Omental fat pad (tissue), 4 donors: ENCODE results near the gene RNGTT. TPM values are rescaled to one million over a fixed set of nuclear protein-coding genes. Genes with fewer than 3 reads are reported as not detected.

Source experiments
- ATAC-seq: fragments of 150-250 bp; one replicate; pipeline ENCODE4 v1.9.1; 2016; ENCODE audit warnings: mild to moderate bottlenecking, moderate library complexity; ENCODE audit not compliant: low FRiP score
- DNase-seq: peaks from one replicate; pipeline ENCODE4 v3.0.0-alpha.2; 2019; ENCODE audit warnings: low spot score
- total RNA-seq, 4 donors: library from RNA; depleted of rRNA; stranded (reverse); fragments of >200 nt; gene quantifications; one replicate each; pipeline ENCODE4 v1.1.0, GENCODE V29; 2016
- TF ChIP-seq, protein P1 (sequence below), 3 donors: fragments of 450-650 bp; IDR thresholded peaks; one replicate each; pipeline ENCODE4 v1.5.1; 2016 to 2017; ENCODE audit warnings: antibody characterized with exemption in 3 of 3, mild to moderate bottlenecking in 3 of 3, moderate library complexity in 2 of 3

RNGTT gene
- total RNA-seq, 4 donors from 2014 or later, result 12.6 to 21.7 (median 17.7) TPM

DNA sequence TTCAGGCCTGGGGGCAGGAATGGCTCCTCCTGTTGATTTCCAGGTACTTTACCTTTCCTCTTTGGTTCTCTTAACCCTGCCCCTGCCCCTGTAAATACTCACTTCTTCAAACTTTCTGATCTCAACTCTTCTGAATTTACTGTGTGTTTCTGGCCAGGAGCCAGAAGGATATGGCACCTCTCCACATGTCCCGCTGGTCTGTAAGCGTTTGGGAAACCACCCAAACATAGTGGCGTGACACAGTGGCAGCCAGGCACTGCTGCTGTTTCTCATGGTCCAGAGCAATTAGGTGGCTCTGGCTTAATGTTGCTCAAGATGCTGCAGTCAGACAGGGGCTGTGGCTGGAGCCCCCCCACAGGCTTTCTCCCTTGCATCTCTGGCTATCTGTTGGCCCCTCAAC is 374.5 kb downstream of the RNGTT start:
- no peak for DNase-seq
- ATAC-seq, result no peak
- TF ChIP-seq, protein P1, sequence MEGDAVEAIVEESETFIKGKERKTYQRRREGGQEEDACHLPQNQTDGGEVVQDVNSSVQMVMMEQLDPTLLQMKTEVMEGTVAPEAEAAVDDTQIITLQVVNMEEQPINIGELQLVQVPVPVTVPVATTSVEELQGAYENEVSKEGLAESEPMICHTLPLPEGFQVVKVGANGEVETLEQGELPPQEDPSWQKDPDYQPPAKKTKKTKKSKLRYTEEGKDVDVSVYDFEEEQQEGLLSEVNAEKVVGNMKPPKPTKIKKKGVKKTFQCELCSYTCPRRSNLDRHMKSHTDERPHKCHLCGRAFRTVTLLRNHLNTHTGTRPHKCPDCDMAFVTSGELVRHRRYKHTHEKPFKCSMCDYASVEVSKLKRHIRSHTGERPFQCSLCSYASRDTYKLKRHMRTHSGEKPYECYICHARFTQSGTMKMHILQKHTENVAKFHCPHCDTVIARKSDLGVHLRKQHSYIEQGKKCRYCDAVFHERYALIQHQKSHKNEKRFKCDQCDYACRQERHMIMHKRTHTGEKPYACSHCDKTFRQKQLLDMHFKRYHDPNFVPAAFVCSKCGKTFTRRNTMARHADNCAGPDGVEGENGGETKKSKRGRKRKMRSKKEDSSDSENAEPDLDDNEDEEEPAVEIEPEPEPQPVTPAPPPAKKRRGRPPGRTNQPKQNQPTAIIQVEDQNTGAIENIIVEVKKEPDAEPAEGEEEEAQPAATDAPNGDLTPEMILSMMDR (IDR thresholded peaks at IDR 0.05), result no peak

DNA sequence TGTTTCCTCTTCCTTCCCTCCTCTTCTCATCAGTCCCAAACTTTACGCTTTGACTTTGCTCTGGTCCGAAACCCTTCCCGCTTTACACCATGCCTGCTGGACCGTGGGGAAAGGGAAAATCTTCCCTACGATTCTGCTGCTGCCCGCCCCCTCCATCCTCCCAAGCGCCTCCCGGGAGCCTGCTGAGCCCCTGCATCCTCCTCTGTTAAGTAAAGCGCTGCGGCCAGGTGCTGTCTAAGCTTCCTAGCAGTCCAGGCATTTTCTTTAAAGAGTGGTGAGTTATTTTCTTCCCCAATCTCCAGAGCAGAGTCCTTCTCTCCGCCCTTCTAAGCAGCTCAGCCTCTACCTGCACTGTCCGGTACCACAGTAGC is 376.3 kb downstream of the RNGTT start:
- no peak for ATAC-seq
- TF ChIP-seq, protein P1 (IDR thresholded peaks at IDR 0.05), result no peak

DNA sequence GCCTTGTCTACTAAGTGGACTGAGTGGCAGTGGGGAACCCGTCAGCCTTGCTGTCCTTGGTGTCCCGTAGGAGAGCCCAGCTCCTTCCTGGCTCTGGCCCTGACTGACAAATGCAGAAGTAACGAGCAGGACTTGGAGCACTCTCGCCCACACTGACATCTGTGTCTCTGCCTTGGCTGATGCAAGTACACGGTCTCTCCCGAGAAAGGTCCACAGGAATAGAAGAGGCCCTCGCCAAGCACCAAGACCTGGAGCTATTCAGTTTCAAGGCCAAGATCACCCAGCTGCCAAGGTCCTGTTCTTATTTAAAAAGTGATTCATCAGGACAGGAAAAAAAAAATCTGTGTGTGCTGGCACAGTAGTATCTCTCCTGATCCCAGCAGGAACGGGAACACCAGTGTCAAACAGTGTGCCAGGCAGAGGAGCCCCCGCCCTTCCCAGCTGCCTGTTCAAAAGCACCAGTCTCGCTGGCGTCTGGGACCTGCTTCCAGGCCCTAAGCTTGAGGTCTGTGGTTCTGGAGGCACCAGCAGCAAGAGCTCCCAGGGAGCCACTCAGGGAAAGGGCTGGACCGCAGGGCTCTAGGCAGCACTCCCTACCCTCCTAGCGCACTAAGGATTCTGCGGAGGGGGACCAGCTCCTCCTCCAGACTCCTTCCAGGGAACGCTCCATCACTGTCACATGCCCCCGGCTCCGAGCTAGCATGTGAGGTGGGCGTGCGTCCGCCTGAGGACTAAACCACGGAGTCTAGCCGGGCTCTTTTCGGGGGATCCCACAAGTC is 376.9 kb downstream of the RNGTT start:
- TF ChIP-seq, protein P1 (IDR thresholded peaks at IDR 0.05), result no peak
- DNase-seq (no peak), ATAC-seq (no peak)

More for the DNA sequence above, 376.3 kb downstream of the RNGTT start:
- DNase-seq, result no peak

DNA sequence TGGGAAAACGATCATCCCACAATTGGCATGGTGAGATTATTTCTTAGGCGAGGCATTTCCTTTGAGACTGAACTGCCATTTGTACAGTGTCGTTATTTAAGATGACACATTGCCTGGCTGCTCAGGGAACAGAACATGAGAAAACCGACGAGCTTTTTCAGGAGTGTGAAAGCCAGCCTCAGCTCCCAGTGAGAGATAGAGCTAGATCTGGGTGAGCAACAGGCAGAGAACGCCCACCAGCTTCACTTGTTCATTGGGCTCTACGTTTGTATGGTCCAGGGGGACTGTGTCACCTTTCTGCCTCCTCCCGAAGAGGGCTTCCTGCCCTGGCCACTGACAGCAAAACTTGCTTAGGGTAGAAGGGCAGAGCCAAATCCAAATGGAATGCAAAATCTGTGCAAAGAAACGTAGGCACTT is 378.1 kb downstream of the RNGTT start:
- TF ChIP-seq, protein P1 (IDR thresholded peaks at IDR 0.05), result no peak
- DNase-seq, result no peak
- ATAC-seq, result no peak

DNA sequence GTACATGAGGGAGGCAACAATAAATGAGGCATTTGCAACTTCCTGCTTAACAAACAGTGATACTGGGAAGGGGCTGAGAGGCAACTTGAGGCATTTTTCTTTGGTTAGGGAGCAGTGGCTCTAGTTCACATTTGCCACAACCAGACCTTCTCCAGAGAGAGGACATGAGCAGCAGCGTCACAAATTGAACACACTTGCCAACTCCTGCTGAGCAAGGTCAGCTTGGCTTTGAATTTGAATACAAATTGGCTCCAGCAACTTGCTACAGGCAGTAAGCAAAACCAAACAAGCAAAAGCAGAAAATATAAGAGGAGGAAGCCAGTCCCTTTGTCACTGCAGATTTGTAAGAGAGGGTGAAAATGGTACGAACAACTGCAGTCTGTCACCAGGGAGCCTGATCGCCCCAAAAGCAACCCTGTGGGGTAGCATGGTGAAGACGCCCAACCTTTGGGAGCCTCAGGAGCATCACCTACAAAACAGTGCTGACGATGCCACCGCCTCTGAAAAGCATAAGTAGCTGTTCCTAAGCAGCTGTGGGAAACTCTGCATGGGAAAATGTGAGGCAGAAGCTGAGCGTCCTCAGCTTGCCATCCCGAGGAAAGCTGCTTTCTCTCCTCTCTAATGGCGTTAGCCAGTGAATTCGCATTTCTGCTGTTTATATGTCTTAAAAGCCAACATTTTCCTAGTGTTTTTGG is 378.7 kb downstream of the RNGTT start:
- DNase-seq (no peak), ATAC-seq (no peak)
- TF ChIP-seq, protein P1 (IDR thresholded peaks at IDR 0.05), result no peak

DNA sequence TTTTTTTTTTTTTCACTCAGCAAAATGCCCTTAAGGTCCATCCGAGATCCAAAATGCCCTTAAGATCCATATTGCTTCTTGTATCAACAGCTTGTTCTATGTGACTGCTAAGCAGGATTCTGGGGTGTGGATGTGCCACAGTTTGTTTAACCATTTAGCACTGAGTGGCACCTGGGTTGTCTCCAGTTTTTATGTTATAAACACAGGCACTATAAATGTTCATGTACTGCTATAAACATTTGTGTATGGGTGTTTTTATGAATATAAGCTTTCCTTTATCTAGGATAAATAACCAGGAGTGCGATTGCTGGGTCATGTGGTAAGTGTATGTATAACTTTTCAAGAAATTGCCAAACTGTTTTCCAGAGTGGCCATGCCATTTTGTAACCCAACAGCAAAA is 386.0 kb downstream of the RNGTT start:
- ATAC-seq (no peak), DNase-seq (no peak)
- TF ChIP-seq, protein P1 (IDR thresholded peaks at IDR 0.05), result no peak

DNA sequence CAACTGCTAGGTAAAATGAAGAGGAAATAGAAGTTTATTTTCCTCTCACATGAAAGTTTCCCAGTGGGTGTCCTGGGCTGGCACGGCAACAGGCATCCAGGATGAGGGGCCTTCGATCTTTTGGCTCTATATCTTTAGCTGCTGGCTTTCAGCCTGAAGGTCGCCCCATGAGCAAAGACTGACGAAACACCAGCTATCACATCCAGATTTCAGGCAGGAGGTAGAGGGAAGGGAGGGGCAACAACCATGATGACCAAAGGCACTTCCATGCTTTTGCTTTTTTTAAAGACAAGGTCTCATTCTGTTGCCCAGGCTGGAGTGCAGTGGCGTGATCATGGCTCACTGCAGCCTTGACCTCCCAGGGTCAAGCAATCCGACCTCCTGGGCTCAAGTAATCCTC is 387.9 kb downstream of the RNGTT start:
- ATAC-seq (no peak), DNase-seq (no peak)
- TF ChIP-seq, protein P1 (IDR thresholded peaks at IDR 0.05), result no peak
